Measurements from ENCODE around the gene DLL4.
"Not testable (repeated sequence)": the region's sequence is repeated elsewhere in the genome, so short reads cannot be mapped to it uniquely, and the experiment has no call there.

The DLL4 gene

DNA sequence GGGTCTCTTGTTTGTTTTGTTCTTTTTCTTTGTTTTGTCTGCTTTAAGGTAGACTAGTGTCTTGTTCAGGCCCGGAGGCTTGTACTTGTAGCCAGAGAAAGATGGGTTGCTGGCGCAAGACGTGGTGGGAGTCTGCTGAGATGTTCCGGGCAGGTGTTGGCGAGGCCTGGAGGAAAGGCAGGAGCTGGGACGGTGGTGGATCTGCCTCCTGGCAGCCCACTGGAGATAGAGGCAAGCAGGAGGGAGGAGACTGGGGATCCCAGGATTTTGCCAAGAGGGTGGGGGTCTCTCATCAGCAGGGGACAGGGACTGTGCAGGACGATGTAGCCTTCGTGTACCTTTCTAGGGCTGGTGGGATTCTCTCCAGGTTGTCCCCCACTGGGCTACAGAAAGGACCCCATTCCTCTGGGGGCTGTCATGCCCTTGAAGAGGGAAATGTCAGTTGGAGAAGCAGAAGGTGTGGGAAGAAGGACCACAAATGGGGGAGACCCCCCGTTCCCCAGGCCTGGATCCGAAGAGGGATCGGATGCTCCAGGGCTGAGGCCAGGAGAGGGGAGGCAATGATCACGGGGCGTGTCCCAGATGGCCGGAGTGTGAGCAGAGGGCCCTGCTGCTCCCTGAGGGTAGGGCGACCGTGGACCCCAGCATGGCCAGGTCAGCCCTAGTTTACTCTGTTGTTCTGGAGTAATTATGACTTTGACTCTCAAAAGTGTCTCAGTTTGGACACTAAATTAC lies 31.2 kb downstream of the DLL4 start:
- TF ChIP-seq, protein P1, sequence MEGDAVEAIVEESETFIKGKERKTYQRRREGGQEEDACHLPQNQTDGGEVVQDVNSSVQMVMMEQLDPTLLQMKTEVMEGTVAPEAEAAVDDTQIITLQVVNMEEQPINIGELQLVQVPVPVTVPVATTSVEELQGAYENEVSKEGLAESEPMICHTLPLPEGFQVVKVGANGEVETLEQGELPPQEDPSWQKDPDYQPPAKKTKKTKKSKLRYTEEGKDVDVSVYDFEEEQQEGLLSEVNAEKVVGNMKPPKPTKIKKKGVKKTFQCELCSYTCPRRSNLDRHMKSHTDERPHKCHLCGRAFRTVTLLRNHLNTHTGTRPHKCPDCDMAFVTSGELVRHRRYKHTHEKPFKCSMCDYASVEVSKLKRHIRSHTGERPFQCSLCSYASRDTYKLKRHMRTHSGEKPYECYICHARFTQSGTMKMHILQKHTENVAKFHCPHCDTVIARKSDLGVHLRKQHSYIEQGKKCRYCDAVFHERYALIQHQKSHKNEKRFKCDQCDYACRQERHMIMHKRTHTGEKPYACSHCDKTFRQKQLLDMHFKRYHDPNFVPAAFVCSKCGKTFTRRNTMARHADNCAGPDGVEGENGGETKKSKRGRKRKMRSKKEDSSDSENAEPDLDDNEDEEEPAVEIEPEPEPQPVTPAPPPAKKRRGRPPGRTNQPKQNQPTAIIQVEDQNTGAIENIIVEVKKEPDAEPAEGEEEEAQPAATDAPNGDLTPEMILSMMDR (conservative IDR thresholded peaks at IDR 0.05), result no peak
- H3K27ac ChIP-seq, result no peak overlapping the region

DNA sequence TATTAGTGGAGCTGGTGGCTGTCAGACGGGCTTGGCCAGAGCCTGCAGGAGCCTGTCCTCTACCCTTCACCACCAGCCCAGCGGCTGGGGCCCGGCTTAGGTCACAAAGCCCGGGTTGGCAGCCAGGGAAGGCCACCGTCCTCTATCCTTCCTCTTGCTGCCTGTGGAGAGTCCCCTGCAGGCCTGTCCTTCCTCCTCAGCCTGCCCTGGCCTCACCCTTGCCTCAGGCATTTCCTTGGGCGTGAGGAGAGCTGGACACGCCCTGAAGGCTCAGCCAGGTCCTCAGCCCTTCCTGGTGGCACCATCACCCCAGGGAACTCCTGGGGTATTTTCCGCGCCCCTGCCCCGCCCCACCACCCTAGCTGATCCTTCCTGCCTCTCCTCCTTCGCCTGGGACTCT lies 31.8 kb downstream of the DLL4 start:
- TF ChIP-seq, protein P1 (conservative IDR thresholded peaks at IDR 0.05), result no peak
- H3K27ac ChIP-seq, result no peak overlapping the region

DNA sequence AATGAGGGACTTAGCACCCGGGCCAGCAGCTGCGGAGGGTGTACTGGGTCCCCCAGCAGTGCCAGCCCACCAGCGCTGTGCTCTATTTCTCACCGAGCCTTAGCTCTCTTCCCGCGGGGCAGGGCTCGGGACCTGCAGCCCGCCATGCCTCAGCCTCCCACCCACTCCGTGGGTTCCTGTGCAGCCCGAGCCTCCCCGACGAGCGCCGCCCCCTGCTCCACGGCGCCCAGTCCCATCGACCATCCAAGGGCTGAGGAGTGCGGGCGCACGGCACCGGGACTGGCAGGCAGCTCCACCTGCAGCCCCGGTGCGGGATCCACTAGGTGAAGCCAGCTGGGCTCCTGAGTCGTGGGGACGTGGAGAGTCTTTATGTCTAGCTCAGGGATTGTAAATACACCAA lies 32.6 kb downstream of the DLL4 start:
- H3K27ac ChIP-seq, result not testable (repeated sequence)

DNA sequence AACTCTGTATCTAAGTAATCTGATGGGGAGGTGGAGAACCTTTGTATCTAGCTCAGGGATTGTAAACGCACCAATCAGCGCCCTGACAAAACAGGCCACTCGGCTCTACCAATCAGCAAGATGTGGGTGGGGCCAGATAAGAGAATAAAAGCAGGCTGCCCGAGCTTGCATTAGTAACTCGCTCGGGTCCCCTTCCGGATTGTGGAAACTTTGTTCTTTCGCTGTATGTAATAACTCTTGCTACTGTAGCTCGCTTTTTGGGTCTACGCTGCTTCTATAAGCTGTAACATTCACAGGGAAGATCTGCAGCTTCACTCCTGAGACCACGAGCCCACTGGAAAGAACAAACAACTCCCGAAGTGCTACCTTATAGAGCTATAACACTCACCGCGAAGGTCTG lies 33.2 kb downstream of the DLL4 start:
- H3K27ac ChIP-seq, result not testable (repeated sequence)

DNA sequence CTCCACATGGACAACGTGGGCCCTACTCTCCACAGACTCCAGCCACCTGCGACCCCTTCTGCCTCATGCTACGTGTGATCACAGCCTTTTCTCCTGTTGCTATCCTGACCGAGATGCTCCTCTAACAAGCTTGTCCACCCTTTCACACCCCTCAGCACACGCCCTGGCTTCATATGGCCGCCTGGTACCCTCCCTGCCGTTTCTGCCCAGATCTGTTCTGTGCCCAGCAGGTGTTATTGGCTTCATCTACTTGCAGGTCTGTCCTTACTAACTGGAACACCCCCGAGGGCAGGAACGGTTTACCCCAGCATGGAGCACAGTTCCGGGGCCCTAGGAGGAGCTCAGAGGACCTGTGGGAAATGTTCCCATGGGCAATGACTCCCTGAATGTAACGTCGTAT lies 34.1 kb downstream of the DLL4 start:
- H3K27ac ChIP-seq, result no peak overlapping the region
- TF ChIP-seq, protein P1 (conservative IDR thresholded peaks at IDR 0.05), result no peak

DNA sequence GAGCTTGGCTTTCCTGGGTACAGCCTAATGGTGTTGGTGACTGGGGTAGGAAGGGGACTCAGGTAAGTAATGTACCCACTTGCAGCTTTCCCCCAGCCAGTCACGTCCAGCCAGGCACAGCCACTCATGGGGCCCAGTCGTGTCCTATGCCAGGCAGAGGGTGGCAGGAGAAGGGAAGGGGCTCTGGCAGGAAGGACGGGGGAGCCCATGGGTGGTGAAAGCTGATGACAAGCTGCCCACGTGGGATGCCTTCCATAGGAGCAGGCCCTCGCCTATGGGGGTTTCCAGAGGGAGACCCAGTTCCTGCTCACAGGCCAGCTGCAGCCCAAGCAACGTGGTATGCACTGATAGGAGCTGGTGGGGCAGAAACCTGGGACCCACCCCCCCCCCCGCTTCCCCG lies 34.9 kb downstream of the DLL4 start:
- TF ChIP-seq, protein P1 (conservative IDR thresholded peaks at IDR 0.05), result no peak
- H3K27ac ChIP-seq, result no peak overlapping the region

- H3K27ac ChIP-seq, result no peak overlapping the region
- TF ChIP-seq, protein P1 (conservative IDR thresholded peaks at IDR 0.05), result no peak
These were observed 35.5 kb downstream of the DLL4 start for GRCh38 chr15:40964634-40965033.

DNA sequence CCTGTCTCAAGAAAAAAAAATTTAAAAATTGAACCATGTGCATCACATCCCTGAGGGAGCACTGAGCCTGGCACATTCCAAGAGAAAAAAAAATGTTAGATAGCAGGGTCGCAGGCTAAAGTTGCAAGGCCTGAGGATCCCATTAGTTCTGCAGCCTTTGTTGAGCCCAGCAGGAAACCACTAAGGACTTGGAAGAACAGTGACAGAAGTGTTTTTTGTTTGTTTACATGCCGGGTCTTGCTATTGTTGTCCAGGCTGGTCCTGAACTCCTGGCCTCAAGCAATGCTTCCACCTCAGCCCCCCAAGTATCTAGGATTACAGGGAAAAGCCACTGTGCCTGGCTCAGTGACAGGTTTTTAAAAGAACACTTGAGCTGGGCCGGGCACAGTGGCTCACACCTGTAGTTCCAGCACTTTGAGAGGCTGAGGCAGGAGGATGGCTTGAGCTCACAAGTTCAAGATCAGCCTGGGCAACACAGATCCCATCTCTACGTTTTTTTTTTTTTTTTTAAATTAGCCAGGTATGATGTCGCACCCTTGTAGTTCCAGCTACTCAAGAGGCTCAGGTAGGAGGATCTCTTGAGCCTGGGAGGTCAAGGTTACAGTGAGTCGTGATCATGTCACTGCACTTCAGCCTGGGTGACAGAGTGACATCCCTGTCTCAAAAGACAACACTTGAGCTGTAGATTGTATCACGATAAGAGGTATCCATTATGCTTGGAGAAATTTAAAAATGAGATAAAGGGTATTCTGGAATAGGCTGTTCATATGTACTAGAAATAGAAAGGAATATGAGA lies 39.3 kb downstream of the DLL4 start:
- no peak overlapping the region for H3K27ac ChIP-seq
- TF ChIP-seq, protein P1 (conservative IDR thresholded peaks at IDR 0.05), result no peak

Data from VCaP (cell line).